Keratinocyte (primary cell): Measurements from ENCODE around the gene CNN2. TPM values are rescaled to one million over a fixed set of nuclear protein-coding genes. Genes with fewer than 3 reads are reported as not detected.

Source experiments
- DNase-seq: peaks from one replicate; pipeline ENCODE4 v3.0.0-alpha.2; 2011; ENCODE audit warnings: low read depth, missing footprints, low spot score
- FAIRE-seq: peaks from 2 replicates; lab custom pipeline; 2011; peaks lifted over from hg19 to GRCh38; lab: Jason Lieb, UNC
- H2AFZ ChIP-seq: 2 replicates; pipeline ENCODE4 v1.6.0; 2012; ENCODE audit warnings: low read length, control low read depth, inconsistent platforms; ENCODE audit not compliant: control insufficient read depth
- H3K27ac ChIP-seq: 2 replicates; pipeline ENCODE4 v1.5.1; 2011; ENCODE audit warnings: low read length; ENCODE audit not compliant: control insufficient read depth, insufficient read depth
- H3K27me3 ChIP-seq: 3 replicates; pipeline ENCODE4 v1.6.0; 2011; ENCODE audit warnings: low read length; ENCODE audit not compliant: control insufficient read depth, insufficient read depth; ENCODE audit errors: extremely low read depth
- H3K36me3 ChIP-seq, 2 experiments: 2 replicates in 1 of 2; 3 replicates in 1 of 2; pipeline ENCODE4 v1.5.1; 2011; ENCODE audit warnings: low read length in 2 of 2, mild to moderate bottlenecking in 1 of 2; ENCODE audit not compliant: control insufficient read depth in 2 of 2, insufficient read depth in 2 of 2; ENCODE audit errors: extremely low read depth in 1 of 2
- H3K4me1 ChIP-seq: 3 replicates; pipeline ENCODE4 v1.5.1; 2011; ENCODE audit warnings: low read length; ENCODE audit not compliant: control insufficient read depth, insufficient read depth; ENCODE audit errors: extremely low read depth
- H3K4me2 ChIP-seq: 3 replicates; pipeline ENCODE4 v1.6.0; 2011; ENCODE audit warnings: low read depth, low read length; ENCODE audit not compliant: control insufficient read depth, insufficient read depth; ENCODE audit errors: extremely low read depth
- H3K4me3 ChIP-seq, 3 experiments: fragments of 200-600 bp in 1 of 3; sonication (generic) in 1 of 3; 2 replicates in 2 of 3; 3 replicates in 1 of 3; pipeline ENCODE4 v1.5.1; 2011 to 2016; ENCODE audit warnings: low read length in 3 of 3, mild to moderate bottlenecking in 3 of 3, control low read depth in 2 of 3, inconsistent platforms in 1 of 3, low read depth in 1 of 3, mixed read lengths in 1 of 3, mixed run types in 1 of 3, moderate library complexity in 1 of 3; ENCODE audit not compliant: control insufficient read depth in 2 of 3, insufficient read depth in 2 of 3; ENCODE audit errors: extremely low read depth in 1 of 3
- H3K79me2 ChIP-seq: 2 replicates; pipeline ENCODE4 v1.6.0; 2012; ENCODE audit warnings: low read length; ENCODE audit not compliant: control insufficient read depth, insufficient read depth
- H3K9ac ChIP-seq: 3 replicates; pipeline ENCODE4 v1.6.0; 2011; ENCODE audit warnings: low read length; ENCODE audit not compliant: control insufficient read depth, insufficient read depth; ENCODE audit errors: extremely low read depth
- H3K9me1 ChIP-seq: 3 replicates; pipeline ENCODE4 v1.6.0; 2011; ENCODE audit warnings: low read length; ENCODE audit not compliant: control insufficient read depth, insufficient read depth; ENCODE audit errors: extremely low read depth
- H3K9me3 ChIP-seq: 2 replicates; pipeline ENCODE4 v1.5.1; 2012; ENCODE audit warnings: low read depth, low read length; ENCODE audit not compliant: control insufficient read depth
- H4K20me1 ChIP-seq: 3 replicates; pipeline ENCODE4 v1.6.0; 2011; ENCODE audit warnings: low read length; ENCODE audit not compliant: control insufficient read depth, insufficient read depth; ENCODE audit errors: extremely low read depth
- CTCF ChIP-seq, 3 experiments: IDR thresholded peaks in 1 of 3; conservative IDR thresholded peaks in 1 of 3; optimal IDR thresholded peaks in 1 of 3; 2 replicates in 2 of 3; 3 replicates in 1 of 3; pipeline versions ENCODE3 to v1.5.1; 2011; ENCODE audit warnings: low read length in 3 of 3, mild to moderate bottlenecking in 3 of 3, moderate library complexity in 2 of 3, control low read depth in 1 of 3, inconsistent platforms in 1 of 3; ENCODE audit not compliant: insufficient read depth in 2 of 3; ENCODE audit errors: extremely low read depth in 1 of 3
- EZH2 ChIP-seq: IDR thresholded peaks from one replicate; pipeline ENCODE4 v1.6.1; 2012; ENCODE audit warnings: inconsistent platforms, mild to moderate bottlenecking, low read length, moderate library complexity
- dilution Hi-C: fragments of 300-500 bp; cut with MboI; formaldehyde crosslinking; loops from one replicate; pipeline ENCODE4 v1.7.0; 2020; ENCODE audit warnings: low sequenced_read_pairs; ENCODE audit not compliant: extremely low pct_ligation_motif_present
- polyA plus RNA-seq, 5 experiments: library from polyadenylated mRNA; depleted of rRNA in 3 of 5; stranded (reverse) in 3 of 5; stranded (forward) in 1 of 5; unstranded in 1 of 5; fragments of >200 nt; gene quantifications; 1 replicate in 1 of 5; 2 replicates in 3 of 5; 3 replicates in 1 of 5; pipeline versions ENCODE4 v1.2.1 to v1.2.3, GENCODE V29; 2011 to 2012; ENCODE audit warnings: missing spikeins in 2 of 5, low read depth in 1 of 5, low replicate concordance in 1 of 5

The CNN2 gene
- polyA plus RNA-seq, 1 donor (not counting 4 experiments of a cell fraction or from before 2014, with no cell fraction given) = 136 TPM

DNA sequence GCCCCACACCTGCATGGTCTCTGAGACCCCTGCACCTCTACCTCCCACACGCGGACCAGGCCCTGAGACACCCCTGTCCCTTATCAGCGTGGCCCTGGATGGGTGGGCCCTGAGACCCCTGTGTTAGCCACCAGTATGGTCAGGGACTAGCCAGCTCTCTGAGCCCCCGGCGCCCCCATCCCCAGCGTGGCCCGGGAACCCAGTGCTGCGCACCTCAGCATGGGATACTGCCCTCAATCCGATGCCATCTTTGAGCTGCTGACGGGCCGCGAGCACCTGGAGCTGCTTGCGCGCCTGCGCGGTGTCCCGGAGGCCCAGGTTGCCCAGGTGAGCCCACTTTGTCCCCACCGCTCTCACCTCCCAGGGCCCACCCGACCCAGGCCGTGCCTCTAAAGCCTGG, 35.6 kb downstream of the CNN2 start:
- dilution Hi-C loops = no loop called here
- Histone ChIP-seq H3K36me3 (peaks cover 8 to 16% of the 10 kb centered on the region in 2 experiments), H3K79me2 (no peaks in the 10 kb centered on the region), H3K27ac (no peak overlapping the region), H3K4me1 (peaks cover 20% of the 10 kb centered on the region), H3K9me1 (no peaks in the 10 kb centered on the region), H3K9me3 (peaks cover 17% of the 10 kb centered on the region), H3K9ac (no peak overlapping the region), H2AFZ (no peak overlapping the region), H3K4me3 (no peak overlapping the region), H3K27me3 (peaks cover 4% of the 10 kb centered on the region), H4K20me1 (no peaks in the 10 kb centered on the region), H3K4me2 (no peak overlapping the region)
- DNase-seq = no peak
- FAIRE-seq = no peak
- TF ChIP-seq EZH2 = no peak
- no peak for TF ChIP-seq CTCF (optimal IDR thresholded peaks at IDR 0.05 in 1 of 3, IDR thresholded peaks at IDR 0.05 in 1 of 3, conservative IDR thresholded peaks at IDR 0.05 in 1 of 3; ENCODE audit: extremely low read depth in 1 of 3, insufficient read depth in 2 of 3, low read length in 3 of 3)

- Histone ChIP-seq H3K4me1 (peaks cover 24% of the 10 kb centered on the region), H2AFZ (no peak overlapping the region), H3K27ac (no peak overlapping the region), H3K27me3 (peaks cover 4% of the 10 kb centered on the region), H3K9me3 (peaks cover 13% of the 10 kb centered on the region), H3K4me3 (no peak overlapping the region), H3K9ac (no peak overlapping the region), H3K79me2 (no peaks in the 10 kb centered on the region), H4K20me1 (no peaks in the 10 kb centered on the region), H3K36me3 (peaks cover 7 to 16% of the 10 kb centered on the region in 2 experiments), H3K9me1 (no peaks in the 10 kb centered on the region), H3K4me2 (no peak overlapping the region)
- DNase-seq (no peak), FAIRE-seq (no peak)
- TF ChIP-seq CTCF (optimal IDR thresholded peaks at IDR 0.05 in 1 of 3, IDR thresholded peaks at IDR 0.05 in 1 of 3, conservative IDR thresholded peaks at IDR 0.05 in 1 of 3; ENCODE audit: extremely low read depth in 1 of 3, insufficient read depth in 2 of 3, low read length in 3 of 3) (no peak), EZH2 (no peak)
- dilution Hi-C loops = no loop called here
Observed at GRCh38 chr19:1062387-1063029, 36.1 kb downstream of the CNN2 start.
